Calu3 (cell line): ENCODE measurements around the gene VSTM2B. TPM values are rescaled to one million over a fixed set of nuclear protein-coding genes. Genes with fewer than 3 reads are reported as not detected.

ENCODE experiments used
- Bru-seq: library from RNA; stranded (reverse); fragments of 400-500 nt; gene quantifications from one replicate; lab custom pipeline; 2021; lab: Mats Ljungman, UMichigan
- BruChase-seq, 2 experiments: library from RNA; stranded (reverse); fragments of 400-500 nt; gene quantifications; one replicate each; lab custom pipeline; 2021; lab: Mats Ljungman, UMichigan
- BruUV-seq: library from RNA; stranded (reverse); fragments of 400-500 nt; replicated peaks from 2 replicates; lab custom pipeline; 2021; lab: Mats Ljungman, UMichigan
- CTCF ChIA-PET: fragments of 300-600 bp; sonication (Branson Sonifier 250); formaldehyde crosslinking; loops from one replicate; lab custom pipeline; 2022; ENCODE audit warnings: antibody characterized with exemption; lab: Charles Lee
- DNase-seq: peaks from one replicate; pipeline ENCODE4 v3.0.0; 2022
- H3K27ac Mint-ChIP-seq: one replicate; pipeline ENCODE4 v1.8.0; 2022; ENCODE audit warnings: mixed read lengths; ENCODE audit not compliant: unreplicated experiment
- H3K27me3 Mint-ChIP-seq: one replicate; pipeline ENCODE4 v1.8.0; 2022; ENCODE audit warnings: mixed read lengths; ENCODE audit not compliant: unreplicated experiment
- H3K36me3 Mint-ChIP-seq: one replicate; pipeline ENCODE4 v1.8.0; 2022; ENCODE audit warnings: mild to moderate bottlenecking, moderate library complexity, mixed read lengths; ENCODE audit not compliant: insufficient read depth, unreplicated experiment
- H3K4me1 Mint-ChIP-seq: one replicate; pipeline ENCODE4 v1.8.0; 2022; ENCODE audit warnings: mild to moderate bottlenecking, low read depth, mixed read lengths; ENCODE audit not compliant: unreplicated experiment
- H3K4me3 Mint-ChIP-seq: one replicate; pipeline ENCODE4 v1.8.0; 2022; ENCODE audit warnings: mild to moderate bottlenecking, low read depth, moderate library complexity, mixed read lengths; ENCODE audit not compliant: unreplicated experiment
- H3K9me3 Mint-ChIP-seq: one replicate; pipeline ENCODE4 v1.8.0; 2022; ENCODE audit warnings: low read depth, mixed read lengths; ENCODE audit not compliant: unreplicated experiment
- CTCF ChIP-seq: fragments of 200-600 bp; IDR thresholded peaks from one replicate; pipeline ENCODE4 v1.8.0; 2022; ENCODE audit warnings: antibody characterized with exemption; ENCODE audit not compliant: unreplicated experiment
- intact Hi-C: fragments of 100-400 bp; cut with micrococcal nuclease; formaldehyde crosslinking; loops from one replicate; pipeline ENCODE4 v1.10.0; 2022; ENCODE audit not compliant: unreplicated experiment
- long read RNA-seq: library from polyadenylated mRNA; stranded (forward); transcript quantifications from one replicate; pipeline ENCODE4 v2.0.0, GENCODE V29; 2022
- total RNA-seq: library from RNA; stranded (reverse); gene quantifications from 2 replicates; pipeline ENCODE4 v1.2.3, GENCODE V29; 2022

The VSTM2B gene
- total RNA-seq (not detected in 2 replicates), Bru-seq, nascent RNA (not detected), BruChase-seq, experiment 1, labeled RNA remaining after a 6-hour chase (not detected), BruChase-seq, experiment 2, labeled RNA remaining after a 2-hour chase (not detected)
- long read RNA-seq = 0 reads

- no peaks in the 10 kb centered on the region for H3K9me3 Mint-ChIP-seq
- H3K36me3 Mint-ChIP-seq = peaks cover 4% of the 10 kb centered on the region
- intact Hi-C loops = no loop called here
- DNase-seq = no peak
- no TSS peak for BruUV-seq
- TF ChIP-seq CTCF = no peak
- no peak within 1 kb of the TSS for H3K27ac Mint-ChIP-seq
- CTCF ChIA-PET = no interaction called here
- no peaks in the 10 kb centered on the region for H3K4me1 Mint-ChIP-seq
- peaks cover 38% of the 10 kb centered on the region for H3K27me3 Mint-ChIP-seq
- no peak within 1 kb of the TSS for H3K4me3 Mint-ChIP-seq
Observed at GRCh38 chr19:29525901-29526729, at the start of gene VSTM2B. Gene VSTM2B (plus strand): TSS chr19:29525994. CDS start chr19:29526584, 590 bp downstream.

- no peak for TF ChIP-seq CTCF
- intact Hi-C loops = no loop called here
- Mint-ChIP-seq H3K4me1 (no peaks in the 10 kb centered on the region), H3K27me3 (peaks cover 20% of the 10 kb centered on the region), H3K4me3 (no peak overlapping the region), H3K36me3 (no peaks in the 10 kb centered on the region), H3K9me3 (no peaks in the 10 kb centered on the region), H3K27ac (no peak overlapping the region)
- no peak for DNase-seq
- CTCF ChIA-PET = no interaction called here
- no TSS peak for BruUV-seq
Observed at GRCh38 chr19:29476528-29476927, 49.3 kb upstream of the VSTM2B start.

GRCh38 chr19:29477831-29478577, 47.8 kb upstream of the VSTM2B start:
- no peak for TF ChIP-seq CTCF
- H3K4me3 Mint-ChIP-seq = no peak overlapping the region
- CTCF ChIA-PET = interaction anchor here (0.7 to 1.5 kb wide), 3 partner anchors 9 to 42 kb away, joined by 3 to 5 read pairs (median 4); no protein-coding TSS in a partner anchor
- no peaks in the 10 kb centered on the region for H3K4me1 Mint-ChIP-seq
- peaks cover 30% of the 10 kb centered on the region for H3K27me3 Mint-ChIP-seq
- H3K36me3 Mint-ChIP-seq = no peaks in the 10 kb centered on the region
- H3K9me3 Mint-ChIP-seq = no peaks in the 10 kb centered on the region
- BruUV-seq = no TSS peak
- intact Hi-C loops = no loop called here
- DNase-seq = no peak
- no peak overlapping the region for H3K27ac Mint-ChIP-seq
